ENCODE results near the gene MEI1.
A peak's percentile ranks its signal among the peaks of the same experiment; 100 is the strongest.

Gene MEI1

DNA sequence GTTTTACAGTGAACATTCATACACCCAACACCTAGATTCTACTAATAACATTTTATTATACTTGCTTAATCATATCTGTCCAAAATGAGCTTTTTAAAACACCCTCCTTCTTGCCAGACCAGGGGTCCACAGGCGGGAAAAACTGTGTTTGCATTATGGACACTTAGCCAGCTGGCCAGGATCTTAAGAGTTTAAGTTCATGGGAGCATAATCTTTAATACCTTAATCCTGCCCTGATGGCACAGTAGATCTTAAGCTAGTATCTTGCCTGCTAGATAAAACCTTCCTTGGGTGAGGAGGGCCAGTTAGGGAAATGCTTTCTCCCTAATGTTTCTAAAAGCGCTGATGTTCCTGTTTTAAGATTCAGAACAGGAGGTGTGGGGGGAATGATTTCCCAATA lies 88.0 kb downstream of the MEI1 start:
- DNase-seq (ENCODE audit: low spot score): no peak

DNA sequence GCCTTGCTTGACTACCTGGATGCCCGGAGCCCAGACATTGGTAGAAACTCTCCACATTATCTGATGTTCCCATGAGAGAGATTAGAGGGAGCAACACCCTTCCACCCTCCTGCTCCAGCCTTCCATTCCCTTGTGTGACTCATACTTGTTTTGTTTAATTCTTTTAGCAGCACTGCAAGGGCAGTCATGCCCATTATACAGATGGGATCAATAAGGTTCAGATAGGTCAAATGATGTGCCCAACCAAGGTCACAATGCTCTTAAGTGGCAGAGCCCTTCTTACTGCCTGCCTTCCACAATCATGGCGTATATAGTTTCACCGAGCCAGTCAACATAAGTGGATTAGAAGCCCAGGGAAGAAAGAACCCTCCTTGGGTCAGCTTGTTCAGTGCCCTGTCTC lies 94.6 kb downstream of the MEI1 start:
- DNase-seq (ENCODE audit: low spot score): no peak

DNA sequence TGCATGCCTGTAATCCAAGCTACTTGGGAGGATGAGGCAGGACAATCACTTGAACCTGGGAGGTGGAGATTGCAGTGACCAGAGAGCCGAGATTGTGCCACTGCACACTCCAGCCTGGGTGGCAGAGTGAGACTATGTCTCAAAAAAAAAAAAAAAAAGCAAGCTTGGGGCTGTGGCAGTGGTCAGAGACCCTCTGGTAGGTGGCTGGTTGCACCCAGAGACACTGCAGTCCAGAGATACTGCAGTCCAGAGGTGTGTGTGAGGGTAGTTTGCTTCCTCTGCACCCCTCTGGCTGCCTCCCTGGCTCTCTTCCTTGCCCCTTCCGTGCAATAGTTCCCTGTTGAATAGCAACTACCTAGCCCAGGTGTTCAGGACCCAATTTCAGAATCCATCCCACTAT lies 99.4 kb downstream of the MEI1 start:
- no peak for DNase-seq (ENCODE audit: low spot score)

DNA sequence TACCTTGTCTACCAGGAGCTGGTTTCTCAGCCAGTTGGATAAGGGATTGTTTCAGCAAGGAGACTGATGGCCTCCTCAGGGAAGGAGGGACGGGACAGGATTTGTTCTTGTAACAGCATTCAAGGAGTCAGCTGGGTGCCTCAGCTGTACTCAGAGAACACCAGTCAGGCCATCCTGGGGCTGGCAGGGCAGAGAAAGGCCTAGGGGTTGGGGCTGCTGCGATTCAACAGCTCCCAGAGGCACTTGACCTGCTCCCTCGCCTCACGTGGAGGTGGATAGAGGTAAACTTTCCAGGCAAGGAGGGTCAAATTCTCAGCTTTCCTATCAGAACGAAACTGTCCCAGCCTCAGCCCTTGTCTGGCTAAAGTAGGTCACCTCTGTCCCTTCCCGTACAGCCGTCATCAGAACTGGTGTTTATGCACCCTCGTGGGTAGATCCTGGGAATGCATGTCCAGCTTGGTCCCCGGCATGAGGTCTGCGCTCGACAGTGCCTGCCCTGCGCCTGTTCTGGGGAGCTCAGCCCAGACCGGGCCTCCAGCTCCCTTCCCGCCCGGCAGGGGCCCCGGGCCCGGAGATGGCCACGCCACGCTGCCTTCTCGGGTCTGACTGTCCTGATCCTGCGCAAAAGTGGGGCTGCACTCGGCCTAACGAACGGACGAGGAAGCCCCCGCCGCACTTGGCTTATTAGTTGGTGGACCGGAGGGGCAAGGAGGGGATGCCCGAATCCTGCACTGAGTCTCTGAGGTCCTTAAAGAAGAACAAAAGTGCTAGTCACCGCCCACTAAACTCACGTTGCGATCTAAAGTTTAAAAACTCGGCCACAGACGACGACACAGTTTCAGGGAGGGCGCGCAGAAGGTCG lies 100.4 kb downstream of the MEI1 start:
- DNase-seq (ENCODE audit: low spot score): peak; percentile 40

DNA sequence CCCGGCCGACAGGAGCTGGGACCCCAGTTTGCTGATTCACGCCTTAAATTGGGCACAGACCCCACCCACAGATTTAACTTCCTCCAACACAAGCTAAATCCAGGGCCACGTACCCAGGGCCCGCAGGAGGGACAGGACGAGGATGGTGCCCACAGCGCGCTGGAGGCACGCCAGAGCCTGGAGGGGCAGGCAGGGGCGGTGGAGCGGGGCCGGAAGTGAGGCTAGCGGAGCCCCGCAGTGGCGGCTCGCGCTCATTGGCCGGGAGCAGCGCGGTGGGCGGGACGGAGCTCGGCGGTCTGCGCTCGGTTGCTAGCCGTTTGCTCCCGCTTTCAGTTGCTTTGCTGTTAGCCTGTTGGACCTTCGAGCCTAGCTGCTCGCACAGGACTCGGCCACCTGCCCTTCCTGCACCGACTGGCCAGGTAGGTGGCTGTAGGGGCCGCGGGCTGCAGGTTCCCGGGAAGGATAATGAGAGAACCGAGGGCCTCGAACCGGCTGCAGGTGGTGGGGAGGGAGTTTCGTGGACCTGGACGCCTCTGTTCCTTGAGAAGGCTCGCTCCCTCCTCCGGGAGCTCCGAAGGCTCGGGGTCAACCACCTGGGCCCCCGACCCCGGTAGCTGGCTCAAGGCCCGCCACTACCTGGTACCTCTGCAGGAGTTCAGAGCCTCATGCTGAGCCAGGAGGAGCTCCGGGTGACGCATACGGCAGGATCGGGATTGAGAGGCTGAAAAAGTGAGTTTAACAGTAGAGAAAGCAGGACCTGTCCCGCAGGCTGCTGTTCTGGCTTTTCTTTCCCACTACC lies 101.2 kb downstream of the MEI1 start, which contains the start of gene CCDC134:
Gene CCDC134, plus strand, starts transcription at position 332 of the 799 bp plus-strand sequence. CDS start 8,212 bp downstream, outside the sequence.
- DNase-seq (ENCODE audit: low spot score): peak; percentile 95

DNA sequence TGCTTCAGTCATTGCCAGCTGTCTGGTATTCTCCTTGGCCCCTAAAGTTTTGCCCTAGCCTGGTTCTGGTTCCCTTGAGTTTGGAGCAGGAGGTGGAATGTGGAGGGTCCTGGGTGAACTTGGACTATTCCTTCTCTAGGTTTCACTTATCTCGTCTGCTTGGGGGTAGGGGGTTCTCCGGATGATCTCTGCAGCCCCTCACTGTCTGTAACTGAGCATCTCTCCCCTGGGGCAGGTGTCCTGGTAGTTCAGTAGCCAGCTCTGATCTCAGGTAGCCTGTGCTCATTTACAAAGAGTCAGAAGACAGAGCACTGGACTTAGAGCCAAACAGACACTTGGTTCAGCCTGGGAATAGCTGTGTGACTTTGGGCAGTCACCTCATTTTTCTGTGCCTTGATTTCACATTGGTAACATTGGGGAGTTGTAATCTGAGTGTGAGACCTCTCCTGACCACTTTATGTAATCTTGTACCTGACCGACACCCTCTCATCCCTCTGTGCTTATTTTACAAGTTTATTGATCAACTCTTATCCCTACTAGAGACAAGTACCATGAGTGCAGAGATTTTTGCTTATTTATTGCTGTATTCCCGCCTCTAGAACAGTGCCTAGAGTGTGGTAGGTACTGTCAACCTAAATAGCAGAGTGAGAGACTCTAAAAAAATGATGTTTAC lies 102.0 kb downstream of the MEI1 start:
- no peak for DNase-seq (ENCODE audit: low spot score)

DNA sequence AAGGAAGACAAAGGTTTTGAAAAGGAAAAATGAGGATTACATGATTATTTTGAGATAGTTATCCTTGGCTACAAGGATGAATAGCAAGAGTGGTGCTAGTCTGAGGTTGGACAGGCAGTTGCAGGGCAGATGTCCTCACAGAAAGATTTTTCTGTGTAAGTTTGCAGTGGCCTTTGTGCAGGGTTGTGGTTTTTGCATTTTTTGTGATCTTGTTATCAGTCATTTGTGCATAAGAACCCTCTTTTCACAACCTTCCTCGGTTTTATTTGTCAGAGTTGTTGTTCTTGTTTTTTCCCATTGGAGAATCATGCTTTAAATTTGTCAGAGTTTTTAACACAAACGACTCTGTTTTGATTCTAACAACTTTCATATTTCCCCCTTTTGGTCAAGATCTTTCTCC lies 102.6 kb downstream of the MEI1 start:
- DNase-seq (ENCODE audit: low spot score): no peak

DNA sequence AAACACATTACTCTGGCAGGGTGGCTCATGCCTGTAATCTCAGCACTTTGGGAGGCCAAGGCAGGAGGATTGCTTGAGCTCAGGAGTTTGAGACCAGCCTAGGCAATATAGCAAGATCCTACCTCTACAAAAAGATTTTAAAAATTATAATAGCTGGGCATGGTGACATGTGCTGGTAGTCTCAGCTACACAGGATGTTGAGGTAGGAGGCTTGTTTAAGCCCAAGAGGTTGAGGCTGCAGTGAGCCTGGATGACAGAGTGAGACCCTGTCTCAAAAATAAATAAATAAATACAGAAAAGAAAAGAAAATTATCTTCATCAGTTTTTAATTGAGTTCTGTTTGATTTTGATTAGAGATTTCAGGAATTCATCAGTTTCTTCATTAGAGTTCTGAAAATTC lies 106.3 kb downstream of the MEI1 start:
- DNase-seq (ENCODE audit: low spot score): no peak

DNA sequence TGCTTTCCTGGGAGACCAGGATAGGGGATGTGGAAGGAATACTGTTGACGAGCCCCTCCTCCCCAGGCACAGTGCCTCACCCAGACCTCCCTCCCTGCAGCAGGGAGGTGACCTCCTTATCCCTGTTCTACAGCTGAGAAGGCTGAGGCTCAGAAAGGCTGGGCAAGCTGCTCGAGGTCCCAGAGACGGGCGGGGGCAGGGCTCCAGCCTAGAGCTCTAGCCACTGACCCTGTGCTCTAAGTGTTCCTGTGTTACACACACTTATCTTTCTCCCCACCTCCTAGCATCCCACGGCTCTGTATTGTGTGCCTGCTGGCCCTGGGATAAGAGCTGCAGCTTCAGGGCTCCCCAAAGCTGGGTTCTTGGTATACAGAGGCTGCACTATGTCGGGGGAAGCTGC lies 109.1 kb downstream of the MEI1 start:
- no peak for DNase-seq (ENCODE audit: low spot score)

DNA sequence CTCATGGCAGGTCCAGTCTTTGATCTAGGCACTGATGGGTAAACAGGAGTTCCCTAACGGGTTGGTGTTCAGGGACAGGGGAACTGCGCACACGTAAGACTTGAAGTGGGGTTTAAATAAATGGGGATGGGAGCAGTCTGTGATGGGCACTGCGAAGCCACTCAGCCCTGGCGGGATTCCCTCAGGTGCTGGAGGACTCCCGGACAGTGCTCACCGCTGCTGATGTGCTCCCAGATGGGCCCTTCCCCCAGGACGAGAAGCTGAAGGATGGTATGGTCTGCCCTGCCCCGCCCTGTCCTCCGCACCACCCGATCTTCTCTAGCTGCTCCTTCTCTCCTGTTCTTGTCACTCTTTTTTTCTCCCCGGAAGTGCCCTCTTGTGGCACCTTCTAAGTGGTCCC lies 110.7 kb downstream of the MEI1 start:
- DNase-seq (ENCODE audit: low spot score): no peak

DNA sequence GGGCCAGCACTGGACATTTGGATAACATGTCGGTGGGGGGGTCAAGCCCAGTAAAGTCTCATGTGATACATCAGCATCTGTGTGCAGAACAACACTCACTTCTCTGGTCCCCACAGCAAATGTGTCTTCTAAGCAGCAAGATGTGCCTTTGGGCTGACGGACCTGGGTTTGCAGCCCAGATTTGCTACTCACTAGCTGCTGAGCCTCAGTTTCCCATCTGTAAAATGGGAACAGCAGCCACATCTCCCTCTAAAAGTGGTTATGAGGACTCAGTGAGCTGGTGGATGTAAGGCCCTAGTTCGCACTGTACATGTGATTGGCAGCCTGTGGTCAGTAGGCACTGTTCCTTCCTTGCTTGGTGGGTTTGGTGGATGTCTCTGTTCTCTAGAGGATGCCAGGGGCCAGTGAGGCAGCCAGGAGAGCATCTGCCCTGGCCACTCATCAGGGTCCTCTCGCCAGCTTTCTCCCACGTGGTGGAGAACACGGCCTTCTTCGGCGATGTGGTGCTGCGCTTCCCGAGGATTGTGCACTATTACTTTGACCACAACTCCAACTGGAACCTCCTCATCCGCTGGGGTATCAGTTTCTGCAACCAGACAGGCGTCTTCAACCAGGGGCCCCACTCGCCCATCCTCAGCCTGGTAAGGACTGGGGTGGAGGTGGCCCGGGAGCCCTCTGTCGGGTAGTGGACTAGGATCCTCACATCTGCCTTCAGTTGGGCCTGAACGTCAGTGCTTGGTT lies 113.7 kb downstream of the MEI1 start:
- no peak for DNase-seq (ENCODE audit: low spot score)

DNA sequence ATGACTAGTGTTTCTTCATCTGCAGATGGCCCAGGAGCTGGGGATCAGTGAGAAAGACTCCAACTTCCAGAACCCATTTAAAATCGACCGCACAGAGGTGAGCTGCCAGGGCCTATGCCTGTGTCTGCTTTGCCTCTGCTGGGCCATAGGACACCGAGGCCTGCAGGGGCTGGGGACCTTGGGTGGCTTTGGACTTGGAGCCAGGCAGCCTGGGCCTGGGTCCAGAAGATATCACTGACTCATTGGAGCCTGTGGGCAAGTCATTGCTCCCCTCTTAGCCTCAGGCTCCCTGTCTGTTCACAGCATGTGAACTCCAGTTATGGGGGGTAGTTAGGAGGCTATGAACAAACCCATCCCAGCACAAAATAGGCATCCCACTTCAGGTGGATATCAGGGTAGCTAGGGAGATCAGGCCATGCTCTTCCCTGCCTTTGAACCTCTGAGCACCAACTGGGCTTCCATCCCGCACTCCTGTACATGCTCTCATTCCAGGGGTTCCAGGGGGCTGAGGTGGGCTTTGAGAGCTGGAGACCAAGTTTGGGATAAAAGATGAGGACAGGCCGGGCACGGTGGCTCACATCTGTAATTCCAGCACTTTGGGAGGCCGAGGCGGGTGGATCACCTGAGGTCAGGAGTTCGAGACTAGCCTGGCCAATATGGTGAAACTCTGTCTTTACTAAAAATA lies 114.6 kb downstream of the MEI1 start:
- DNase-seq (ENCODE audit: low spot score): no peak

DNA sequence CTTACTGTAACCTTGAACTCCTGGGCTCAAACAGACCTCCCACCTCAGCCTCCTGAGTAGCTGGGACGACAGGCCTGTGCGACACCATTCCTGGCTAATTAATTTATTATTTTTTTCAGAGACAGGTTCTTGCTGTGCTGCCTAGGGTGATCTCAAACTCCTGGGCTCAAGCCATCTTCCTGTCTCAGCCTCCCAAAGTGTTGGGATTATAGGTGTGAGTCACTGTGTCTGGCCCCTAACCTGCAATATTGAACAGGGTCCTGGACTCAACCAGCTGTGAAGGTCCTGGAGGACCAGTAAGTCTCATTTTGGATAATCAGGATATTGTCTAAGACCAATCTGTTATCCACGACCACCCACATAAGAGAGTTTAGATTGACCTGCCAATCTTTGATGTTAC lies 116.4 kb downstream of the MEI1 start:
- no peak for DNase-seq (ENCODE audit: low spot score)

DNA sequence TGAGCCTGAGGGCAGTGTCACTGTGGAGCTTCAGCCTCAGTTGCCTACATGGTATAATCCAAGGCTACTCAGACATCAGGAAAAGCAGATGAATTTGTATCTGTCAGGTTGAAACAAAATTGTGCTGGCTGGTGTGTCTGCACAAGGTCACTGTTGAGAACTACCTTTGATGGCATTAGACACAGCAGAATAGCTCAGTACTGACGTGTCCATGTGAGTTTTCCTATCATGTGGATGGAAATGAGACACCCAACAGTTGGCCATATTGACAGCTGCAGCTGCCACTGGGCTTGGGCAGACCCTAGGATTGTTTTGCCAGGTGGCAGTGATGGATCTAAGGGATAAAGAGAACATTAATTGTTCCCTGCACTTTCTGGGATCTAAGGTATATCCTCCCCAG lies 116.9 kb downstream of the MEI1 start:
- DNase-seq (ENCODE audit: low spot score): no peak

DNA sequence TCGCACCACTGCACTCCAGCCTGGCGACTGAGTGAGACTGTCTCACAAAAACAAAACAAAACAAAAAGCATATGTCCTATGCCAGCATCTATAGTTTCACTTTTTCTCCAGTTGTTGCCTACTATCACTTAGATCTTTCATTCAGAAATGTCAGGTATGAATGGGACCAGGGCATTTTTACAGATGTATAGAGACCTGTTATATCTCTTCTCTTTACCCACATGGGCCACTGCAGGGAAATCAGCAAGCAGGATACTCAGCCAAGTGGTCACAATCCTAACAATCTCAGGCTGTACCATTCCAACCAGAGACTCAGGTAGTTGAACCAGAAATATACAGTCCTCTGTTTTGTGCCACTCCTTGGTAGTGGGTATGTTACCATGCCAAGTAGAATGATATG lies 117.6 kb downstream of the MEI1 start:
- no peak for DNase-seq (ENCODE audit: low spot score)

DNA sequence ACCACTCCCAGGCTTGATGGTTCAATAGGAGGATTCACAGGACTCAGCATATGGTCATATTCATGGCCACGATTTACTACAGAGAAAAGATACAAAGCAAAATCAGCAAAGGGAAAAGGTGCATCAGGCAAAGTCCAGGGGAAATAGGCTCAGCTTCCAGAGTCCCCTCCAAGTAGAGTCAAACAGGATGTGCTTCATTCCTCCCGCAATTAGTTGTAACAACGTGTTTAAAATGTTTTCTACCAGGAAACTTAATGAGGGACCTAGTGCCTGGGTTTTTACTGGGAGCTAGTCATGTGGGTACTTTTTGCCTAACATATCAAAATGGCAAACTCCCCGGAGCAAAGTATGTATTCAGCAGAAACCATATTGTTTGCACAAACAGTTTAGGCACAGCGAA lies 118.7 kb downstream of the MEI1 start:
- DNase-seq (ENCODE audit: low spot score): no peak

DNA sequence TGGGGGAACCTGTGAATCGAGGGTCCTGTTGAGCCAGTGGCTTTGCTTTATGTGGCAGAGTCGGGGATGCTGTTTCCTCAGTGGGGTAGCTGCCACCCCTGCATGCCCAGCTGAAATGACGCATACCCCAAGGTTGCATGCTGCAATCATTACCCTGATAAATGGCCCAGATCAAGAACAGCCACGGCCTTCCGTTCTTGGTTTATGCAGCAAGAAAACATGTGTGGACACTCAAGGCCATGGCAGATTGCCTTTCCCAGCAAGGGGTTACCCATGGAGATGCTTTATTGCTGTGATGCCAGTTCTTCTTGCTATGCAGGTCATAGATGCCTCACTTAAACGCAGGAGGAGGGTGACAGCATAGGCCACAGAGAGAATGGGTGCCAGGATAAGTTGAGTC lies 119.3 kb downstream of the MEI1 start:
- DNase-seq (ENCODE audit: low spot score): no peak

DNA sequence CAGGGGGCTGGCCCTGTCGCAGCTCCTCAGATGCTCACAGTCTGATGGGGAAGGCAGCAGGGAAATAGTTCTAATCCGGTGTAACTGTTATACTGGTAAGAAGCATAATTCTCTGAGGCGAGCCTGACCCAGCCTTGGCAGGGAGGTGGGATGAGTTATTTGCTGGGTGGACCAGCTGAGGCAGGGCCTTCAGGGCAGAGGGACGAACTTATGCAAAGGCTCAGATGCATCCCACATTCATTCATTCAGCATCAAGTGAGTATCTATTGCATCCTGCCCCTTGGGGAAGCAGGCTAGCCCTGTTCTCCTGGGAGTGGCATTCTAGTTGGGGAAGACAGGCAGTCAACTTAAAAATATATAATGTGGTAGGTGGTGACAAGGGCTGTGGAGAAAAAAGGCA lies 120.0 kb downstream of the MEI1 start:
- DNase-seq (ENCODE audit: low spot score): no peak

DNA sequence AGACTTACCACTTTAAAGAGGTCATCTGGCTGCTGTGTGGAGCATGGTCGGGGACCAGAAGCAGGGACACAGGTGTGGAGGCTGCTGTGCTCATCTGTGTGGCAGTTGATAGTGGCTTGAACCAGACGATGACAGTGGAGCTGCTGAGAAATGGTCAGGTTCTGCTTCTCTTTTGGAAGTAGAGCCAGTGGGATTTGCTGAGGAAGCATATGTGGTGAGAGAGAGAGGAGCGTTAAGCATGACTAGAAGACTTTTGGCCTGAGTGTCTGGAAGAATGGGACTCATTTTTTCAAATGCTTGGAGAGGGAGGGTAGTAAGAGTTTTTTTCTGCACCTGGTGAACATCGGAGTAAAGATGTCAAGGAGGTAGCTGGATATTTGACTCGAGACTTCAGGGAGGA lies 121.1 kb downstream of the MEI1 start:
- no peak for DNase-seq (ENCODE audit: low spot score)

DNA sequence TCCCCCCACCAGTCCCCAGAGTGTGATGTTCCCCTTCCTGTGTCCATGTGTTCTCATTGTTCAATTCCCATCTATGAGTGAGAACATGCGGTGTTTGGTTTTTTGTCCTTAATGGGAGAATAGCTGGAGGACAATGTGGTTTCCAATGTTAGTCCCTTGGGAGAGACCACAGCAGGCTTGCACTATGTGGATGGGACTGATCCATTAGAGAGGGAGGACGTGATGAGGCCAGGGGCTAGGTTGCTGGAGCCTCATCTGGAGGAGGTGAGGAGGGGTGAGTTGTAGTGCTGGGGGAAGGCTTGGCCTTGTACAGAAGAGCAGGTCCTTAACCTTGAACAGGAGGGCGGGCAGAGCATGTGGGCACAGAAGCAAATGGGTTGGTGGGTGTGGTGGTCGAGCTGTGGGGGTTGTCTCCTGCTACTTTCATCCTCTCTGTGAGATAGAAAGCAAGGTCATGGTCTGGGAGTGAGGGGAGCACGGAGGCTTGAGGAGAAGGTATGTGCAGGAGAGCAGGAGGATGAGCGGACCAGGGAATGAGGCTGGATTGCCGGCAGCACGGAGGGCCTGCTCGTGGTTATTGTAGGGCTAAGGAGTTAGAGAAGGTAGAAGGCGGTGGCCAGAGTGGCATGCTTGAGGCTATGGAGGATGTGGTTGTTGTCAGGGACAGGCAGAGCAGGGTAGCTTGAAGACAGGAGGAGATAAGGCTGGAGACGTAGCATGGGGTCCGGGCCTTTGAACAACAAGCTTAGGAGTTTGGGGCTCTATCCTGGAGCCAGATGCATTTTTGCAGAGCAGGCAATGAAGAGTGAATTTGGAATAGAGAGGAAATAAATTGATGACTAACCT lies 122.4 kb downstream of the MEI1 start:
- DNase-seq (ENCODE audit: low spot score): no peak

Measured in Ammon's horn (tissue), 1 donor.